ENCODE results near the gene RHOF. TPM values are rescaled to one million over a fixed set of nuclear protein-coding genes. Genes with fewer than 3 reads are reported as not detected.

Gene RHOF
- polyA plus RNA-seq, 1 donor: 15.9 TPM

DNA sequence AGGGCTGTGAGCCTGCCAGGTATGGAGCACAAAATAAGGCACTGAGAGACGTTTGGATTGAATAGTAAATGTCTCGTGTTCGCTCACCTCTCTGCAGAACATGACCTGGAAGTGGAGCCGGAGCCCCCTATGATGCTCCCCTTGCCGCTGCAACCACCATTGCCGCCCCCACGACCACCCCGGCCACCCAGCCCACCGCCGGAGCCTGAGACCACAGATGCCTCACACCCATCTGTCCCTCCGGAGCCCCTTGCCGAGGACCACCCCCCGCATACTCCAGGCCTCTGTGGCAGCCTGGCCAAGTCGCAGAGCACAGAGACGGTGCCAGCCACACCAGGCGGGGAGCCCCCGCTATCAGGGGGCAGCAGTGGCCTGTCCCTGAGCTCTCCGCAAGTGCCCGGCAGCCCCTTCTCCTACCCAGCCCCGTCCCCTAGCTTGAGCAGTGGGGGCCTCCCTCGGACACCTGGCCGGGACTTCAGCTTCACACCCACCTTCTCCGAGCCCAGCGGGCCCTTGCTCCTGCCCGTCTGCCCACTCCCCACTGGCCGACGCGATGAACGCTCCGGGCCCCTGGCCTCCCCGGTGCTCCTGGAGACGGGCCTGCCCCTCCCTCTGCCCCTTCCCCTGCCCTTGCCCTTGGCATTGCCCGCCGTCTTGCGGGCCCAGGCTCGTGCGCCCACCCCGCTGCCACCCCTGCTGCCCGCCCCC is 29.1 kb upstream of the RHOF start:
- DNase-seq: no peak

DNA sequence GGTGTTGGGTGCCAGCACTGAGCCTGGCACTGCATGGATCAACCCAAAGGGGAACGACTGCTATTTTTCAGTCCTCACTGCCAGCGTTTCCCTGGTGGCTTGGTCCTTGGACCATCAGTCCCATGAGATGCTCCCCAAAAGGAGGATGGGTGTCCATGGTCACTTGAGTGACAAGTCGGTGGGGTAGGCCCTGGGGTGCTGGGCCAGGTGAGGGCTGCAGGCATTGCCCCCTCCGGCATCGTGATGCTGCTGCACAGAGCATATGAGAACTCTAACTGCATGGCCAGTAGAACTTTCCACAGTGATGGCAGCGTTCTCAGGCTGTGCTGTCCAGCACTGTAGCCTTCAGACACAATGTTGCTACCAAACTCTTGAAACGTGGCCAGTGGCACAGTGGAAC is 26.6 kb upstream of the RHOF start:
- no peak for DNase-seq

DNA sequence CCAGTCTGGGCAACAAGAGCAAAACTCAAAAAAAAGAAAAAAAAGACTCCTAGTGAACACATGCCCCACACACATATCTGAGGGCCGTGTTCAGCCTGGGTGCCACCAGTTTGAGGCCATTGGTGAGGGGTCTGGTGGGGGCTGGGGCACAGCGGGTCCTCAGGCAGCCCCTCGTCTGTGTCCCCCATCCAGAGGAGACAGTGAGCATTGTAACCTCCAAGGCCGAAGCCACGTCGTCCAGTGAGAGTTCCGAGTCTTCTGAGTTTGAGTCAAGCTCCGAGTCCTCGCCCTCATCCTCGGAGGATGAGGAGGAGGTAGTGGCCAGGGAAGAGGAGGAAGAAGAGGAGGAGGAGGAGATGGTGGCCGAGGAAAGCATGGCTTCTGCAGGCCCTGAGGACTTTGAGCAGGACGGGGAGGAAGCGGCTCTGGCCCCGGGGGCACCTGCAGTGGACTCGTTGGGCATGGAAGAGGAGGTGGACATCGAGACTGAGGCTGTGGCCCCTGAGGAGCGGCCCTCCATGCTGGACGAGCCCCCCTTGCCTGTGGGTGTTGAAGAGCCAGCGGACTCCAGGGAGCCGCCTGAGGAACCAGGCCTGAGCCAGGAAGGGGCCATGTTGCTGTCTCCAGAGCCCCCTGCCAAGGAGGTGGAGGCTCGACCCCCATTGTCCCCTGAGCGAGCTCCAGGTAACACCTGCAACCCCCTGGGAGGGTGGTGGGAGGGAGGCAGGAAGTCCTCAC is 25.9 kb upstream of the RHOF start:
- DNase-seq: no peak

DNA sequence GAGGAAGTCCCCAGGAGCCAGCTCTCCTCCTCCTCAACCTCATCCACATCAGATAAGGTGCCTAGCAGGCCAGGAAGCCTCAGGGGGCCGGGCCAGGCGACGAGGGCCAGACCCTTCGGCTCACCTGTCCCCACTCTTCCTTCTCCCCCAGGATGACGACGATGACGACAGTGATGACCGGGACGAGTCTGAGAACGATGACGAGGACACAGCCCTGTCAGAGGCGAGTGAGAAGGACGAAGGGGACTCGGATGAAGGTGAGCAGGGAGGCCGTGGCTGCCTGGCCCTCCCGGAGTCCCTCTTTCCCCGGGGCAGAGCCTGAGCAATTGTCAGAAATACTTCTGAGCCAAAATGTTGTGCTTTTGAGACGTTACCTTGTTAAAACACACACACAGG is 24.2 kb upstream of the RHOF start:
- DNase-seq: no peak

DNA sequence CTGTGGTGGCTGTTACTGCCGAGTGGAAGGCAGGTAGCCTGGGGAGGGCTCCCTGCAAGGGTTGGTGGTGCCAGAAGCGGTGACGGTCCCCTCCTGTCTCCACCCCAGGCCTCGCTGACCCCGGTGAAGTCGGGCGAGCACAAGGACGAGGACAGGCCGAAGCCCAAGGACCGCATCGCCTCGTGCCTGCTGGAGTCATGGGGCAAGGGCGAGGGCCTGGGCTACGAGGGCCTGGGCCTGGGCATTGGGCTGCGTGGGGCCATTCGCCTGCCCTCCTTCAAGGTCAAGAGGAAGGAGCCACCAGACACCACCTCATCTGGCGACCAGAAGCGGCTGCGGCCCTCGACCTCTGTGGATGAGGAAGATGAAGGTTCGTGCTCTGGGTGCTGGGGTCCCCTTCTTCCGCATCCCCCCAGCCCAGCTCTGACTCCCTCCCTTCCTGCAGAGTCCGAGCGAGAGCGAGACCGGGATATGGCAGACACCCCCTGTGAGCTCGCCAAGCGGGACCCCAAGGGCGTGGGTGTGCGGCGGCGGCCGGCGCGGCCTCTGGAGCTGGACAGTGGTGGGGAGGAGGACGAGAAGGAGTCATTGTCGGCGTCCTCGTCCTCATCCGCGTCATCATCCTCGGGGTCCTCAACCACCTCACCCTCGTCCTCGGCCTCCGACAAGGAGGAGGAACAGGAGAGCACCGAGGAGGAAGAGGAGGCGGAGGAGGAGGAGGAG is 23.6 kb upstream of the RHOF start:
- no peak for DNase-seq

DNA sequence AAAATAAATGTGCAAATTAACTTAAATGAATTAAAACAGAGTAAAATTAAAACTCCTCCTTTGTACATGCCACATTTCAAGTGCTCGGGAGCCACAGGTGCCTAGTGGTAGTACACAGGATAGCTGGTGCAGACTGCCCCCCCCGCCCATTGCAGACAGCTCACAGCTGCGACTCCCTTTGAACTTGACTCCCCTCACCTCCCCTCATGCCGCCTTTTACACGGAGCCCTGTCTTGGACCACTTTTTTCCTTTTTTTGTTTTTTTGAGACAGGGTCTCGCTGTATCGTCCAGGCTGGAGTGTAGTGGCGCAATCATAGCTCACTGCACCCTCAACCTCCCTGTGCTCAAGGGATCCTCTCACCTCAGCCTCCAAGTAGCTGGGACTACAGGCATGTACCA is 21.8 kb upstream of the RHOF start:
- no peak for DNase-seq

DNA sequence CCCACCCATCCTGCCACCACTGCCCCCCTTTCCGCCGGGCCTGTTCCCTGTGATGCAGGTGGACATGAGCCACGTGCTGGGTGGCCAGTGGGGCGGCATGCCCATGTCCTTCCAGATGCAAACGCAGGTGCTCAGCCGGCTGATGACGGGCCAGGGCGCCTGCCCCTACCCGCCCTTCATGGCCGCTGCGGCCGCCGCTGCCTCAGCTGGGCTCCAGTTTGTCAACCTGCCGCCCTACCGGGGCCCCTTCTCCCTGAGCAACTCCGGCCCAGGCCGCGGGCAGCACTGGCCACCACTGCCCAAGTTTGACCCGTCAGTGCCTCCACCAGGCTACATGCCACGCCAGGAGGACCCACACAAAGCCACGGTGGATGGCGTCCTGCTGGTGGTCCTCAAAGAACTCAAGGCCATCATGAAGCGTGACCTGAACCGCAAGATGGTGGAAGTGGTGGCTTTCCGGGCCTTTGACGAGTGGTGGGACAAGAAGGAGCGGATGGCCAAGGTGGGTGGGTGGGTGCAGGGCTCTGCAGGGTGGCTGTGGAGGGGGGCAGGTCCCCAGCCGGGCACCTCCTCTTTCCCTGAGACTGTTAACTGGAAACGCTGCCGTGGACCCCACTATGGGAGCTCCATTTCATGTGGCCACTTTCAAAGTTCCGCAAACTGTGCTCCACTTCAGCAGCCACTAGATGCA is 21.1 kb upstream of the RHOF start:
- no peak for DNase-seq

DNA sequence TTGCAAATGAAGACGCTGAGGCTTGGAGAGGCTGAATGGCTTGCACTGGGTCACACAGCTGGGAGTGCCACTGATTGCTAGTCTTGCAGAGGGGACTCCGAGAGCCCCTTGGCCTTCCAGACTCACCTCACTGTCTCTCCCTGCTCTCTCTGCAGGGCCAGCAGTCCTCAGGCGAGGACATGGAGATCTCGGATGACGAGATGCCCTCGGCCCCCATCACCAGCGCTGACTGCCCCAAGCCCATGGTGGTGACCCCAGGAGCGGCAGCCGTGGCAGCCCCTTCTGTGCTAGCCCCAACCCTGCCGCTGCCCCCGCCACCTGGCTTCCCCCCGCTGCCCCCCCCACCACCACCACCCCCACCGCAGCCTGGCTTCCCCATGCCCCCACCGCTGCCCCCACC is 20.5 kb upstream of the RHOF start:
- no peak for DNase-seq

DNA sequence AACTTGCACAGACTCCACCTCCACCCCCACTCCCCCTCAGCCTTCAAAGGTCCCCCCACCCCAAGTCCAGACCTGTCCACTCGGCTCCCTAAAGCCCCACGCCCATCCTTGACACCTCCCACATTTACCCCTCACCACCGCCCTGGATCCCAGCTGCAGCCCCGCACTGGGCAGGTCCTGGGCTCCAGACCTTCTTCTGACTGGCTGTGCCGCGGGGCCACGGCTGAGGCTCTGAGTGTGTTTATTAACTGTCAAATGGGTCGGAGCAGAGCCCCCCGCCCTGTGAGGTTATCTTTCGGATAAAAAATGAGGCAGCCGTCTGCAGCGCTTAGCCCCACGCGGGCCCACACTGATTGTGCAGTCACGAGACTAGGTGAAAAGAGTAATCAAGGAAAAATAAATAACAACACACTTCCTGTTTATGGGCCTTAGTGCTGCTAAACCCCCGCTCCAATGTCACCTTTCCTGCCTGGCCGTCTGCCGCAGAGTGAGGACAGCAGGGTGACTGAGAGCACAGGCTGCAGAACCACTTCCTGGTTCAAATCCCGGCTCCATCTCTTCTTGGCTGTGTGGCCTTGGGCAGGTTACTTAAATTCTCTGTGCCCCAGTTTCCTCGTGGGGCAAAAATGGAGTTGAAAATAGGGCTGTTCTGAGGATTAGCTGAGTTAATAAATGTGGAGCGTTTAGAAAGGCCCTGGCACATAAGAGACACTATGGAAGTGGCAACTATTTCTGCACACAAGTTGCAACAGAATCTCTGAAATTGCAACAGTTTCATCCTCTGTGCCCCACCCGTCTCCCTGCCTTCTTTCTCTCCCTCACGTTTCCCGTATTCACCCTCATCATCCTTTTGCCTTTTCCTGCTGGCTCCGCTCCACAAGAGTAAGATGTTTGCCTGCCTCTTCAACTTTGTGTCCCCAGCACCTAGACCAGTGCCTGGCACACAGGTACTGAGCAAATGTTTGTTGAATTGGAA is 19.7 kb upstream of the RHOF start:
- no peak for DNase-seq

DNA sequence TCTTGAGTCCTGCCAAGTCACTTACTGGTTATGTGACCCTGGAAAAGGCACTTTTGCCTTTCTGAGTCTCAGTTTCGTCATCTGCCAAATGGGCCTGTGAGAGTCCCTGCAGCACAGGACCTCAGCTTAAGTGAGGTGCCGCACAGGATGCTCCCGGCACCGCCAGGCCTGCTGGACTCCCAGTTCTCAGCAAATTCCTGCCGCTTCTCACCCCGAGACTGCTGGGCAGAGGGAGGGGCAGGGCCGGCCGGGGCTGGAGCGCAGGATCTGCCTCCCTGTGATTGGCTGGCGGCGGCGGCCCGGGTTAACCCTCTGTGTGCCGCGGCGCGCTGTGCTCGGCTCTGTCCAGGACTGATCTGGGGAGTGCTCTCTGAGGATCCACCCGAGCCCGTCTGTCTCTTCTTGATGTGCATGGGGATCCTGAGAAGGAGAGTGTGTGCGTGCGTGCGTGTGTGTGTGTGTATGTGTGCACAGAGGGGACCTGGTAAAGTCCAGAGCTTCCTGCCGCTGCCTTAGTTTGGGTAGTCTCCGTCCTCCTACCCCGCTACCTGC is 18.9 kb upstream of the RHOF start:
- no peak for DNase-seq

DNA sequence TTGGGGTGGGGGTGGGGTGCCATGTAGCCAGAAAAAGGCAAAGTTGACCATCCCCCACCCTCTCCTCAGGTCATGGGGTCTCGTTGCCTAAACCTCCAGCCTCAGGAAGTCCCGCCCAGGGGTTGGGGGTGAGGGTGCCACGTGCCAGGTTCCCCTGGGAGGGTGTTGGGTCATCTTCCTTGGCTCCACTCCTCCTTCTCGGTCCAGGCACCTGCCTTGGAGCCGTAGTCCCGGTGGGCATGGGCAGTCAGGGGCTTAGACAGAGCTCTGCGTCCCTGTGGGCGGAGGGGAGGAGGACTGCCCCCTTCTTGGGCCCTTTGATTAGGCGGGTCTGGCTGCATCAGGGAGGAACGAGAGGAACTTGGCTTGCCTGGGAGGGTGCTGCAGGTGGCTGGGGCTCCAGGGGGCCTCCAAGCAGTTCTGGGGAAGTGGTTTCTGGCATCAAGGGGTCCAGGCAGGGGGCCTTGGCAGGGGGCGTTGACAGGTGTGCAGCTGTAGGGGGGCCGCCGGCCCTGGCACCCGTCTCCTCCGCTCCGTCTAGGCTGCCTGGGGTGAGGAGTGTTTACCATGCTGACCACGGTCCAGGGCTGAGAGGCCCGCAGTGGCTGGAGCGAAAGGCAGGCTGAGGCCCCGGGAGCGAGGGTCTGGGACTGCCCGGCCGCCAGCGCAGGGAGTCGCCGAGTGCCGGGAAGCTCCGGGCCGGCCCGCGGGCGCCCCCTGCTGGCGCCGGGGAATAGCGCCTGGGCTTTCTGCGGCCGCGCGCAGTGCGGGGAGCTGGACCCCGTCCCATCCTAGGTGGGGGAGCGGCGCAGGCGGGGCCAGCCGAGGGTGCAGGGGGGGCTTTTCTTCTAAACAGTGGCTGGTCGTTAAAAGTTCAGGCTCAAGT is 18.2 kb upstream of the RHOF start:
- no peak for DNase-seq

DNA sequence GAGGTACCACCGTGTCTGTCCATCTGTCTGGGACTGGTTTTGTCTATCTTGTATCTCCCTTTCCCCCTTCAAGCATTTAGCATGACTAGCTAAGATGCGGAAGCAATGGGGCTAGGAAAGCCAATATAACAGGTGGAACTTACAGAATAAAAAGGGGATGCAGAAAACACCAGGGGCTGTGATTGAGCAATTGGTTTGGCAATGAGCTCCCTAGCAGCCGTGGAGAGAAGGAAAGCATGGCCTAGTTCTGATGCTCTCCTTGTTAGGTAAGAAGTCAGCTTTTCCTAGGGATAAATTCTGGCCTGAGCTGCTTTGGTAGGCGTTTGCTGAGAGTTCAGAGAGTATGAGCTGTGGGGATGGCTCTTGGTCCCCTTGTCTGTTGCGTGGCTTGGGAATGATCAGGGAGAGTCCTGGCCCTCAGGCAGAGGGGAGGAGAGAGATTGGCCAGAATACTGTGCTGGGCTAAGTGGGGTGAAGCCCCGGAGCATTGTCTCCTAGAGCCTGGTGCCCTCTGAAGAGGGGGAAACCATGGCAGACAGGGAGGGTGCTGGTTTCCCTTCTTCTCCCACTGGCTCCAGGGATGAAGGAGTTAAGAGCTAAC is 17.4 kb upstream of the RHOF start:
- no peak for DNase-seq

DNA sequence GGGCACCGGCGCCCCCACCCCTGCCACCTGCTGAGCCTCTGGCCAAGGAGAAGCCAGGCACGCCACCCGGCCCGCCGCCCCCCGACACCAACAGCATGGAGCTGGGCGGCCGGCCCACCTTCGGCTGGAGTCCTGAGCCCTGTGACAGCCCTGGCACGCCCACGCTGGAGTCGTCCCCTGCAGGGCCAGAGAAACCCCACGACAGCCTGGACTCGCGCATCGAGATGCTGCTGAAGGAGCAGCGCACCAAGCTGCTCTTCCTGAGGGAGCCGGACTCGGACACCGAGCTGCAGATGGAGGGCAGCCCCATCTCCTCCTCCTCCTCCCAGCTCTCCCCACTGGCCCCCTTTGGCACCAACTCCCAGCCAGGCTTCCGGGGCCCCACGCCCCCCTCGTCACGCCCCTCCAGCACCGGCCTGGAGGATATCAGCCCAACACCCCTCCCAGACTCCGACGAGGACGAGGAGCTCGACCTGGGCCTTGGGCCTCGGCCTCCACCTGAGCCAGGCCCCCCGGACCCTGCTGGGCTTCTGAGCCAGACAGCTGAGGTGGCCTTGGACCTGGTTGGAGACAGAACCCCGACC is 16.8 kb upstream of the RHOF start:
- no peak for DNase-seq

DNA sequence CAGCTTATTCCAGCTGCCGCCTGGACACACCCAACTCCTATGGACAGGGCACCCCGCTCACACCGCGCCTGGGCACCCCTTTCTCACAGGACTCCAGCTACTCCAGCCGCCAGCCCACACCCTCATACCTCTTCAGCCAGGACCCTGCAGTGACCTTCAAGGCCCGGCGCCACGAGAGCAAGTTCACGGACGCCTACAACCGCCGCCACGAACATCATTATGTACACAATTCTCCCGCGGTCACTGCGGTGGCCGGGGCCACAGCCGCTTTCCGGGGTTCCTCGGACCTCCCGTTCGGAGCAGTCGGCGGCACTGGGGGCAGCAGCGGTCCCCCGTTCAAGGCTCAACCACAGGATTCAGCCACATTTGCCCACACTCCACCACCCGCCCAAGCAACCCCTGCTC is 16.2 kb upstream of the RHOF start:
- DNase-seq: no peak

DNA sequence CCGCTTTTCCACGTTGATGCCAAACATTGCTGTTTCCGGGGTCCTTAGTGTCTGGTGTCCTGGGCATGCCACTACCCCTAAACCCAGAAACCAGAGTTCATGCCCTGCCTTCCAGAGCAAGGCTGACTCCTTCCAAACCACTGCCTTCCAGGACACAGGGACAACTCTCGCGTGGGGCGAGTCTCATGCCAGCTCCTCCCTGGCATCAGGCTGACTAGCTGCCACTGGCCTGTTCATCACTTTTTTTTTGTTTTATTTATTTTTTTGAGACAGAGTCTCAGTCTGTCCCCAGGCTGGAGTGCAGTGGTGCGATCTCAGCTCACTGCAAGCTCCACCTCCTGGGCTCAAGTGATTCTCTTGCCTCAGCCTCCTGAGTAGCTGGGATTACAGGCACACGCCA is 15.1 kb upstream of the RHOF start:
- no peak for DNase-seq

DNA sequence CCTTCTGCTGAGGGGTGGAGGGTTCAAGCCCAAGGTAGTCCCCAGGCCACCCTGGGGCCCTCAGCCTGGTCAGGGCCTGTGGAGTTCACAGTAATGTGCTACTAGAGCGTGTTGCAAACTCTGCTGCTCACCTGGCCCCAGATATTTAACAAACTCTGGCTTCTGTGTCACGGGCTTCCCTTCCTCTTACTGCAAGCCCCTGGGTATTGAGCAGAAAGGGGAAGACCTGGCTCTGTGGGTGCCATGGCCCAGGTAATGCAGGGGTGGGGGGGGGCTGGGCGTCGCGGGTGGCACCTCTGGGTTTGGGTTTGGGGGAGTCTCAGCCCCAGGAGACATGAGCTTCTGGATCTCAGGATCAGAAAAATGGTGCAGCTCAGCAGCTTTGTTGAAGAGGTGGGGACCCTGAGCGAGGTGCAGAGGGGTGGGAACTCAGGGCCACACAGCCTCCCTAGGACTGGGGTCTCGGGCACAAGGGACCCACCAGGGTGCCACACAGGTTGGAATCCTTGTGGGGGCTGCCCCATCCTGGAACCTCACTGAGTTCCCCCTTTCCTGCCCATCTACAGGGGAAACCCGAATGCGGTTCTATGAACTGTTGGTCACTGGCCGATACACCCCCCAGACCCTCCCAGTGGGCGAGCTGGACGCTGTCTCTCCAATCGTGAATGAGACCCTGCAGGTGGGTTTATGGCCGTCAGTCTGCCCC is 14.3 kb upstream of the RHOF start:
- DNase-seq: no peak

DNA sequence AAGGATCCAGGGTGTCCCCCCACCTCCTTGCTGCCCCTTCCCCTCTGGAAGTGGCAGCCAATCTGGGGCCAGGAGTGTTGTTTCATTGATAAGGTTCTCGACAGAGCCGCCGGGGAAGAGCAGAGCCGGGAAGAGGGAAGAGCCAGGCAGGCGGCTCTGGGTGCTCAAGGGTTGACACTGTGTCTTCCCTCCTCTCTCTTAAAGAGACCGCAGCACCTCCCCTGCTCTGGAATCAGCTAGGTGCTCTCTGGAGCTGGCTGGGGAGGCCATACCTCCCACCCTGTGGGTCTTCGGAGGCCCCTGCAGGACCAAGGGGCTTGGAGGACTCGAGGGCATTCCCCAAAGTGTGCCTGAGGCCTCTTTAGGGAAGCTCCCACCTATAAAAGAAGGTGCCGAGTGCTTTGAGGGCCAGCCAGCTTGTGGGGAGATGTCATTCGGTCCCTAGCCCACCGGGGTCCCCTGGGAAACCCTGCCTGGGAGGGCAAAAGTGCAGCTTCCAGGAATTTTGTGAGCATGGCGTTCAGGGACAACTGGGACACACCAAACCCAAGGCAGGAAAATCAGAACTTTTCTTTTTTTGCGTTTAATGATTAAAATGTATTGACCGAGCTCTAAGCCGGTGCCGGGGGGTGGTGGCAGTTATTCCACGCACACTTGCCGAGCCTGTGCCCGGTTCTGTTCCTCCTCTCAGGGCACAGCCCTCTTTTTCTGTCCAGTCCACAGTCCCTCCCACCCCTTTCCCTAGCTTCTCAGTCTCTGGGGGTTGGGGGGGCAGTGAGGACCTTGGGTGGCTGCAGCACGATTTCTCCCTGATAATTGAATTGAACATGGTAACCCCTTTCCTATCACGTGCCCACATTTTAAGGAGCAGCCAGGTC is 13.3 kb upstream of the RHOF start:
- no peak for DNase-seq

Data from left kidney (tissue), 2 donors.